SHP77 treated with DMSO at 0.1 percent for 48 hours (cell line): ENCODE data around the gene PRKN.

ENCODE experiments used
- DNase-seq: peaks from one replicate; lab custom pipeline; 2025; lab: John Stamatoyannopoulos, UW

PRKN gene

GRCh38 chr6:161376367-161376766 lies 1351.2 kb downstream of the PRKN start:
- no peak for DNase-seq

GRCh38 chr6:161374971-161375873 lies 1352.3 kb downstream of the PRKN start:
- DNase-seq, result peak; percentile 17

GRCh38 chr6:161373905-161374451 lies 1353.6 kb downstream of the PRKN start:
- no peak for DNase-seq

GRCh38 chr6:161372422-161372793 lies 1355.2 kb downstream of the PRKN start:
- no peak for DNase-seq

GRCh38 chr6:161370880-161371279 lies 1356.7 kb downstream of the PRKN start:
- DNase-seq, result no peak

- DNase-seq, result no peak
These were observed 1358.2 kb downstream of the PRKN start for GRCh38 chr6:161369339-161369738.

- no peak for DNase-seq
These were observed 1359.1 kb downstream of the PRKN start for GRCh38 chr6:161368514-161368913.

GRCh38 chr6:161367472-161367871 lies 1360.1 kb downstream of the PRKN start:
- no peak for DNase-seq

GRCh38 chr6:161366301-161366923 lies 1361.2 kb downstream of the PRKN start:
- no peak for DNase-seq

- no peak for DNase-seq
These were observed 1361.9 kb downstream of the PRKN start for GRCh38 chr6:161365633-161366032.

GRCh38 chr6:161363286-161363685 lies 1364.3 kb downstream of the PRKN start:
- DNase-seq, result no peak

GRCh38 chr6:161362266-161362665 lies 1365.3 kb downstream of the PRKN start:
- no peak for DNase-seq

- no peak for DNase-seq
These were observed 1366.0 kb downstream of the PRKN start for GRCh38 chr6:161361529-161361928.

- no peak for DNase-seq
These were observed 1367.0 kb downstream of the PRKN start for GRCh38 chr6:161360520-161360919.

GRCh38 chr6:161359618-161359945 lies 1368.0 kb downstream of the PRKN start:
- DNase-seq, result no peak

- no peak for DNase-seq
These were observed 1371.3 kb downstream of the PRKN start for GRCh38 chr6:161356167-161356854.

- no peak for DNase-seq
These were observed 1371.9 kb downstream of the PRKN start for GRCh38 chr6:161355696-161356095.

- DNase-seq, result no peak
These were observed 1372.6 kb downstream of the PRKN start for GRCh38 chr6:161354956-161355355.

- no peak for DNase-seq
These were observed 1373.2 kb downstream of the PRKN start for GRCh38 chr6:161354276-161354840.

- peak; percentile 28 for DNase-seq
These were observed 1374.4 kb downstream of the PRKN start for GRCh38 chr6:161353208-161353613.

- no peak for DNase-seq
These were observed 1375.7 kb downstream of the PRKN start for GRCh38 chr6:161351858-161352257.

GRCh38 chr6:161349886-161350285 lies 1377.7 kb downstream of the PRKN start:
- no peak for DNase-seq
